IMR-90 (cell line): ENCODE results near the gene AP2A1. TPM values are rescaled to one million over a fixed set of nuclear protein-coding genes. Genes with fewer than 3 reads are reported as not detected.

Source experiments
- ATAC-seq: fragments of 200-7000 bp; cut with Tn5 transposase; 2 replicates; pipeline ENCODE4 v1.9.1; 2020; ENCODE audit warnings: low read depth, mild to moderate bottlenecking, moderate library complexity
- BruUV-seq: library from RNA; stranded (reverse); fragments of 400-500 nt; replicated peaks from 2 replicates; lab custom pipeline; 2021; lab: Mats Ljungman, UMichigan
- CTCF ChIA-PET: fragments of 300-600 bp; formaldehyde crosslinking; extraction: SDS; loops from one replicate; lab custom pipeline; 2021; ENCODE audit warnings: antibody characterized with exemption; lab: Yijun Ruan, JAX
- POLR2A ChIA-PET: fragments of 300-600 bp; sonication (Branson Sonifier 250); formaldehyde crosslinking; loops from one replicate; lab custom pipeline; 2022; ENCODE audit warnings: antibody characterized with exemption; ENCODE audit not compliant: unreplicated experiment; lab: Charles Lee
- DNase-seq: peaks from one replicate; pipeline ENCODE4 v3.0.0; 2013
- H2AFZ ChIP-seq: replicated peaks from 2 replicates; pipeline ENCODE3; 2013; ENCODE audit warnings: low read length, mild to moderate bottlenecking; ENCODE audit not compliant: poor library complexity
- H2AK5ac ChIP-seq: 2 replicates; pipeline ENCODE4 v1.6.1; 2013; ENCODE audit warnings: low read depth, low read length, inconsistent platforms
- H2AK9ac ChIP-seq: replicated peaks from 2 replicates; pipeline ENCODE3; 2013; ENCODE audit warnings: mild to moderate bottlenecking, low read depth, low read length, moderate library complexity; ENCODE audit not compliant: poor library complexity
- H2BK120ac ChIP-seq: 2 replicates; pipeline ENCODE4 v1.6.1; 2013; ENCODE audit warnings: low read depth, low read length, inconsistent platforms
- H2BK15ac ChIP-seq: 3 replicates; pipeline ENCODE4 v1.6.1; 2013; ENCODE audit warnings: low read depth, low read length, inconsistent platforms
- H2BK20ac ChIP-seq: 2 replicates; pipeline ENCODE4 v1.6.1; 2013; ENCODE audit warnings: low read depth, mild to moderate bottlenecking, inconsistent platforms, low read length, moderate library complexity
- H2BK5ac ChIP-seq: 2 replicates; pipeline ENCODE4 v1.6.1; 2013; ENCODE audit warnings: mild to moderate bottlenecking, low read depth, low read length, inconsistent platforms; ENCODE audit not compliant: poor library complexity, severe bottlenecking
- H3K14ac ChIP-seq: replicated peaks from 2 replicates; pipeline ENCODE4 v1.6.1; 2013; ENCODE audit warnings: low read depth, low read length, inconsistent platforms
- H3K18ac ChIP-seq: 2 replicates; pipeline ENCODE4 v1.6.1; 2013; ENCODE audit warnings: low read depth, low read length, control low read depth
- H3K23ac ChIP-seq: 2 replicates; pipeline ENCODE4 v1.6.1; 2013; ENCODE audit warnings: low read depth, low read length, inconsistent platforms
- H3K27ac ChIP-seq: 2 replicates; pipeline ENCODE4 v1.5.1; 2013; ENCODE audit warnings: mild to moderate bottlenecking, control low read depth, low read length; ENCODE audit not compliant: insufficient read depth
- H3K27me3 ChIP-seq: 2 replicates; pipeline ENCODE4 v1.6.1; 2013; ENCODE audit warnings: low read length; ENCODE audit not compliant: control insufficient read depth, insufficient read depth
- H3K36me3 ChIP-seq: 2 replicates; pipeline ENCODE4 v1.6.1; 2013; ENCODE audit warnings: low read length, mixed read lengths; ENCODE audit not compliant: control insufficient read depth, insufficient read depth
- H3K4ac ChIP-seq: 2 replicates; pipeline ENCODE4 v1.6.1; 2013; ENCODE audit warnings: low read depth, low read length, inconsistent platforms
- H3K4me1 ChIP-seq: 2 replicates; pipeline ENCODE4 v1.6.1; 2013; ENCODE audit warnings: low read length, mixed read lengths; ENCODE audit not compliant: control insufficient read depth, insufficient read depth
- H3K4me2 ChIP-seq: 2 replicates; pipeline ENCODE4 v1.6.1; 2013; ENCODE audit warnings: low read depth, mild to moderate bottlenecking, control low read depth, low read length, moderate library complexity
- H3K4me3 ChIP-seq: 2 replicates; pipeline ENCODE4 v1.5.1; 2013; ENCODE audit warnings: low read depth, mild to moderate bottlenecking, control low read depth, low read length, moderate library complexity; ENCODE audit not compliant: insufficient read depth
- H3K56ac ChIP-seq: 2 replicates; pipeline ENCODE4 v1.6.1; 2013; ENCODE audit warnings: low read length, inconsistent platforms; ENCODE audit not compliant: insufficient read depth; ENCODE audit errors: extremely low read depth
- H3K79me1 ChIP-seq, 2 experiments: 2 replicates each; pipeline ENCODE4 v1.6.1; 2013; ENCODE audit warnings: low read length in 2 of 2, inconsistent platforms in 1 of 2, low read depth in 1 of 2
- H3K9ac ChIP-seq: 2 replicates; pipeline ENCODE4 v1.6.1; 2013; ENCODE audit warnings: low read depth, low read length, control low read depth
- H3K9me1 ChIP-seq: 2 replicates; pipeline ENCODE4 v1.6.1; 2013; ENCODE audit warnings: low read length, inconsistent platforms; ENCODE audit not compliant: insufficient read depth
- H3K9me3 ChIP-seq: 2 replicates; pipeline ENCODE4 v1.6.1; 2013; ENCODE audit warnings: low read length; ENCODE audit not compliant: control insufficient read depth, insufficient read depth
- H4K20me1 ChIP-seq: 2 replicates; pipeline ENCODE4 v1.6.1; 2013; ENCODE audit warnings: low read length, inconsistent platforms; ENCODE audit not compliant: insufficient read depth
- H4K5ac ChIP-seq: 2 replicates; pipeline ENCODE4 v1.6.1; 2013; ENCODE audit warnings: mild to moderate bottlenecking, low read depth, low read length, control low read depth
- H4K8ac ChIP-seq, 2 experiments: 2 replicates each; pipeline ENCODE4 v1.6.1; 2013; ENCODE audit warnings: low read depth in 2 of 2, low read length in 2 of 2, control low read depth in 1 of 2, inconsistent platforms in 1 of 2
- H4K91ac ChIP-seq: 2 replicates; pipeline ENCODE4 v1.6.1; 2013; ENCODE audit warnings: low read depth, low read length, inconsistent platforms; ENCODE audit not compliant: insufficient read depth
- BHLHE40 ChIP-seq: fragments of 150-350 bp; IDR thresholded peaks from 2 replicates; pipeline ENCODE4 v1.6.1; 2016; ENCODE audit warnings: mild to moderate bottlenecking, low read depth, low read length
- CEBPB ChIP-seq: IDR thresholded peaks from 2 replicates; pipeline ENCODE4 v1.6.1; 2012; ENCODE audit warnings: low read depth, low read length, improper control_type of control experiment
- CHD1 ChIP-seq: IDR thresholded peaks from 2 replicates; pipeline ENCODE4 v1.6.1; 2012; ENCODE audit warnings: low read depth, low read length, improper control_type of control experiment
- ELK1 ChIP-seq: fragments of 150-350 bp; IDR thresholded peaks from 2 replicates; pipeline ENCODE4 v1.6.1; 2016; ENCODE audit warnings: low read depth, mild to moderate bottlenecking, low read length, moderate library complexity, borderline replicate concordance
- FOS ChIP-seq: fragments of 150-350 bp; IDR thresholded peaks from 2 replicates; pipeline ENCODE4 v1.6.1; 2016; ENCODE audit warnings: low read depth, low read length
- MAFK ChIP-seq: IDR thresholded peaks from 2 replicates; pipeline ENCODE4 v1.6.1; 2012; ENCODE audit warnings: low read depth, low read length, improper control_type of control experiment
- MAZ ChIP-seq: IDR thresholded peaks from 2 replicates; pipeline ENCODE4 v1.6.1; 2012; ENCODE audit warnings: low read depth, mild to moderate bottlenecking, low read length, improper control_type of control experiment, moderate library complexity, borderline replicate concordance
- MXI1 ChIP-seq: IDR thresholded peaks from 2 replicates; pipeline ENCODE4 v1.6.1; 2012; ENCODE audit warnings: low read depth, mild to moderate bottlenecking, low read length, moderate library complexity, borderline replicate concordance
- NFE2L2 ChIP-seq: fragments of 150-350 bp; IDR thresholded peaks from 2 replicates; pipeline ENCODE4 v1.6.1; 2016; ENCODE audit warnings: low read depth, mild to moderate bottlenecking, low read length
- POLR2A ChIP-seq: IDR thresholded peaks from 2 replicates; pipeline ENCODE4 v1.6.1; 2012; ENCODE audit warnings: mild to moderate bottlenecking, low read depth, low read length
- RAD21 ChIP-seq: IDR thresholded peaks from 2 replicates; pipeline ENCODE4 v1.6.1; 2012; ENCODE audit warnings: low read length, improper control_type of control experiment
- RCOR1 ChIP-seq: IDR thresholded peaks from 2 replicates; pipeline ENCODE4 v1.6.1; 2012; ENCODE audit warnings: mild to moderate bottlenecking, low read length, improper control_type of control experiment; ENCODE audit not compliant: insufficient replicate concordance
- RFX5 ChIP-seq: IDR thresholded peaks from 2 replicates; pipeline ENCODE4 v1.8.0; 2012; ENCODE audit warnings: low read depth, mild to moderate bottlenecking, low read length, moderate library complexity
- SMC3 ChIP-seq: fragments of 150-350 bp; IDR thresholded peaks from 2 replicates; pipeline ENCODE4 v1.6.1; 2016; ENCODE audit warnings: low read depth, mild to moderate bottlenecking, antibody characterized with exemption, low read length, moderate library complexity
- USF2 ChIP-seq: fragments of 150-350 bp; IDR thresholded peaks from 2 replicates; pipeline ENCODE4 v1.6.1; 2017; ENCODE audit warnings: mild to moderate bottlenecking, antibody characterized with exemption, low read length, low read depth
- WGBS, 2 experiments: methylation state at CpG; one replicate each; pipeline versions ENCODE4 v1.1.5 to v1.1.7; 2013; ENCODE audit warnings: missing lambda C conversion rate in 2 of 2; ENCODE audit not compliant: insufficient read length in 1 of 2; ENCODE audit errors: extremely low coverage in 2 of 2; 5-methylcytosine and 5-hydroxymethylcytosine counted together
- dilution Hi-C: fragments of 300-500 bp; cut with HindIII; formaldehyde crosslinking; loops from one replicate; pipeline ENCODE4 v1.14.3; 2018; ENCODE audit warnings: low sequenced_read_pairs; ENCODE audit not compliant: unreplicated experiment
- in situ Hi-C: fragments of 300-500 bp; cut with MboI; formaldehyde crosslinking; loops from 3 replicates; pipeline ENCODE4 v1.14.3; 2019; ENCODE audit warnings: low sequenced_read_pairs, inconsistent platforms, mixed read lengths
- intact Hi-C: fragments of 100-400 bp; cut with micrococcal nuclease; formaldehyde crosslinking; loops from 2 replicates; pipeline ENCODE4 v1.10.0; 2022
- polyA plus RNA-seq, 3 experiments: library from polyadenylated mRNA; depleted of rRNA; stranded (reverse); fragments of >200 nt; gene quantifications; 2 replicates each; pipeline ENCODE4 v1.2.3, GENCODE V29; 2012; ENCODE audit warnings: low replicate concordance in 1 of 3
- total RNA-seq: library from RNA; depleted of rRNA; stranded (reverse); fragments of >200 nt; gene quantifications from 2 replicates; pipeline ENCODE4 v1.2.3, GENCODE V29; 2012
- TF ChIP-seq, protein P1 (sequence below): conservative IDR thresholded peaks from 2 replicates; pipeline ENCODE4 v1.5.1; 2012; ENCODE audit warnings: mild to moderate bottlenecking, low read depth, low read length, improper control_type of control experiment

The AP2A1 gene
- total and polyA plus RNA-seq, 2 of the 4 experiments (the other 2 are of a cell fraction), result 40.7 to 122 TPM

GRCh38 chr19:49793561-49793840 is 26.7 kb downstream of the AP2A1 start:
- H2BK120ac ChIP-seq, result no peak overlapping the region
- CTCF ChIA-PET, result no interaction called here

More at GRCh38 chr19:49793561-49793840, 26.7 kb downstream of the AP2A1 start:
- H3K79me1 ChIP-seq, result peaks cover 8 to 39% of the 10 kb centered on the region in 2 experiments
- TF ChIP-seq RAD21 (no peak), MXI1 (no peak), MAZ (no peak), USF2 (no peak), RCOR1 (no peak), ELK1 (no peak), CEBPB (no peak), BHLHE40 (no peak), RFX5 (no peak), POLR2A (no peak), MAFK (no peak), FOS (no peak), CHD1 (no peak), NFE2L2 (no peak), SMC3 (no peak)
- TF ChIP-seq, protein P1, sequence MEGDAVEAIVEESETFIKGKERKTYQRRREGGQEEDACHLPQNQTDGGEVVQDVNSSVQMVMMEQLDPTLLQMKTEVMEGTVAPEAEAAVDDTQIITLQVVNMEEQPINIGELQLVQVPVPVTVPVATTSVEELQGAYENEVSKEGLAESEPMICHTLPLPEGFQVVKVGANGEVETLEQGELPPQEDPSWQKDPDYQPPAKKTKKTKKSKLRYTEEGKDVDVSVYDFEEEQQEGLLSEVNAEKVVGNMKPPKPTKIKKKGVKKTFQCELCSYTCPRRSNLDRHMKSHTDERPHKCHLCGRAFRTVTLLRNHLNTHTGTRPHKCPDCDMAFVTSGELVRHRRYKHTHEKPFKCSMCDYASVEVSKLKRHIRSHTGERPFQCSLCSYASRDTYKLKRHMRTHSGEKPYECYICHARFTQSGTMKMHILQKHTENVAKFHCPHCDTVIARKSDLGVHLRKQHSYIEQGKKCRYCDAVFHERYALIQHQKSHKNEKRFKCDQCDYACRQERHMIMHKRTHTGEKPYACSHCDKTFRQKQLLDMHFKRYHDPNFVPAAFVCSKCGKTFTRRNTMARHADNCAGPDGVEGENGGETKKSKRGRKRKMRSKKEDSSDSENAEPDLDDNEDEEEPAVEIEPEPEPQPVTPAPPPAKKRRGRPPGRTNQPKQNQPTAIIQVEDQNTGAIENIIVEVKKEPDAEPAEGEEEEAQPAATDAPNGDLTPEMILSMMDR, result no peak
- no peak overlapping the region for H3K14ac ChIP-seq
- no TSS peak for BruUV-seq
- peak; percentile 57 for DNase-seq
- POLR2A ChIA-PET, result interaction anchor here (0.6 kb wide), 1 partner anchor 453 kb away, joined by 3 read pairs; no protein-coding TSS in a partner anchor
- no peak overlapping the region for H3K18ac ChIP-seq
- dilution Hi-C loops, result no loop called here
- no peak overlapping the region for H4K91ac ChIP-seq
- H2AK5ac ChIP-seq, result no peak overlapping the region
- H3K56ac ChIP-seq, result no peak overlapping the region
- H3K4ac ChIP-seq, result no peak overlapping the region
- no peaks in the 10 kb centered on the region for H3K9me3 ChIP-seq
- peaks cover 66% of the 10 kb centered on the region for H3K36me3 ChIP-seq
- H3K23ac ChIP-seq, result no peak overlapping the region
- H4K5ac ChIP-seq, result no peak overlapping the region
- H3K4me3 ChIP-seq, result no peak overlapping the region
- WGBS, 2 experiments, result 50% methylated on average over 2 of the region's 6 CpGs; no CpG with 5 or more reads in 1 of the 2 experiments
- intact Hi-C loops, result no loop called here
- H3K4me2 ChIP-seq, result no peak overlapping the region
- ATAC-seq, result peak; percentile 50; the same call in 1 of the 2 replicates
- peaks cover 6% of the 10 kb centered on the region; the same call in 1 of the 2 replicates for H3K9me1 ChIP-seq
- H2BK20ac ChIP-seq, result no peak overlapping the region
- no peaks in the 10 kb centered on the region for H3K27me3 ChIP-seq
- peaks cover 2% of the 10 kb centered on the region; the same call in 1 of the 2 replicates for H3K4me1 ChIP-seq
- H2BK15ac ChIP-seq, result no peak overlapping the region
- H4K8ac ChIP-seq, result no peak overlapping the region
- in situ Hi-C loops, result no loop called here
- peaks cover 30% of the 10 kb centered on the region for H4K20me1 ChIP-seq
- H2BK5ac ChIP-seq, result no peak overlapping the region
- H3K9ac ChIP-seq, result no peak overlapping the region
- H3K27ac ChIP-seq, result no peak overlapping the region
- H2AFZ ChIP-seq, result no peak overlapping the region
- H2AK9ac ChIP-seq, result no peak overlapping the region
